Inferior parietal cortex (tissue), 1 donor: ENCODE data around the gene KIF1A.

Experiments
- DNase-seq: peaks from one replicate; pipeline ENCODE4 v3.0.0-alpha.2; 2016; ENCODE audit errors: extremely low spot score

Gene KIF1A

GRCh38 chr2:240720686-240721595, 99.1 kb downstream of the KIF1A start:
- no peak for DNase-seq

DNA sequence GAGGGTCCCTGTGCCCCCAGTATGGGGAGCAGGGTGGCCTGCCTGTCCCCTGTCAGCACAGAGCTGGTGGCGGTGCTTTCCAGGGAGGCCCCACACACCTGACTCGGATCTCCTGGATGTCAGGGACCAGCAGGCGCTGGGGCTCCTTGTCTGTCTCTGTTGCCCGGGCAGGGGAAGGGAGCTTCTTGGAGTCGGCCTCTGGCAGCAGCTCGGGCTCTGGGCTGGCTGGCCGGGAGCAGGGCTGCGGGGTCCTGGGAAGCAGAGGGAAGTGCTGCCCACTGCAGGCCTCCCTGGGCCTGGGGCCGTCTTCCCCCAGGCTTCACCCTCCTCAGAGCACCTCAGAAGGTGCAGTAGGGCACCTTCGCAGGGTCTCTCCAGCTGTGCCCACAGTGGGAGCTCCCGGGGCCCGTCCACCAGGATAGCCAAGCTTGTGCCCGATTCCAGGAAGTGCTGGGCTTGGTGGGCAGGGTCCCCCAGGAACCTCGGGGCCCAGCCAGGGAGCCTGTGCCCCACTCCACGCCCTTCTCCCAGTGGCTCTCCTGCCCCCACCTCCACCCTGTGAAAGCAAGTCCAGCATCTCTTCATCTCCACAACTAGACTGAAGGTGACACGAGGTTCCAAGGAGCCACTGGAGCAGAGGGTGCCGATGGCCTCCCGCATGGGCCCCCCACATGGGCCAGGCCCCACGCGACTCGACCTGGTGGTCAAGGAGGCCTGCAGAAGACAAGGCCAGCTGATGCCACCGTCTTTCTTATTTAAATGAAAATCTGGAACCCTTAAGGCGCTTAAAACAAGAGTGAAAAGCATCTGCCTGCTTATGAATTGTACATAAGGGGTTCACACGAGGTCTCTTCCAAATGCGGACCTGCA, 100.1 kb downstream of the KIF1A start:
- no peak for DNase-seq

GRCh38 chr2:240718896-240719490, 101.0 kb downstream of the KIF1A start:
- no peak for DNase-seq

- no peak for DNase-seq
Measured at GRCh38 chr2:240717681-240718581, 102.1 kb downstream of the KIF1A start.

DNA sequence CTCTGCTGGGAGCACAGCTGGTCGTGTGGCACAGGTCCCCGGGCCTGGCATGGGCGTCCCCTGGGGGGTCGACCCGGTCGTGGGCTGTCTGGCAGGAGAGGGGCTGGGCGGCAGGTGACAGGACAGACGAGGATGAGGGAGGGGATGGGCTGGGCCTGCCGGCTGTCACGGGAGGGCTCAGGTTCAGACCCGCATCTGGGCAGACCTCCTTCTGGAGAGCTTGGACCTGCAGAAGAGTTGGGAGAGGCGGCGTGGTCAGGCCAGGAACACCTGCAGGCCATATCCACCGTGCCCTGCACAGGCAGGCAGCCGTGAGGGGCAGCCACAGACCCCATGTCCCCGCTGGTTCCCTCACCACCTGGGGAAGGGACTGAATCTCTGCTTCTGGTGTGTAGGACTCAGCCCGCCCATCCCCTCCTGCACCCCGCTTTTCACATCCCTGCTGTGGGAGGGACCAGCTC, 102.8 kb downstream of the KIF1A start:
- DNase-seq, result no peak

DNA sequence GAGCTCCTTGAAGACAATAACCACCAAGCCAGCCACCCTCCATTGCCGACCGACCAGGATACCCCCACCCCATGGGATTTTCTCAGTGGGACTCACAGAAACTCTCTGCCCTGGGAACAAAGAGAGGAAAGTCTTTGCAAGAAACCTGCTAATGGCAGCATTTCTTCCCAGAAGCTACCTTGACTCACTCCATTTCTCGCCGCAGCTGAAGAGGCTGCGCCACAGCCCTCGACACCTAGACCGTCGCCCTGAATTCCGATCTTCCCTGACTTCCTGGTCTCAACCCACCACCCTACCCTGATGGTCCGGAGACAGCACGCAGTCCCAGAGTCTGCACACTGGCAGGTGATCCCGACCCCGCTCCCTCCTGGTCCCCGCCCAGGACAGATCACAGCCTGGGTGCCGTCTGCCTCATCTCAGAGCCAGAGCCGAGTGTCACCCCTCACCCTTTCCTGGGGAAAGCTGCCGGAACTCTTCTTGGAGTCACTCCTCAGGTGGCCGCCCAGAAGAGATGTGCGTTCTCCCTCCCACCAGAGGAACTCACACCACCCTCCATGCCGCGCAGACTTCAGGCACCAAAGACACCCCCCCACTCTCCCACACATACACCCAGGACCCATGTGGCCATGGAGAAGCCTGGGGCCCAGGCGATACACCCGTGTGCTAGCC, 103.8 kb downstream of the KIF1A start:
- no peak for DNase-seq

GRCh38 chr2:240714747-240715725, 105.0 kb downstream of the KIF1A start:
- no peak for DNase-seq

DNA sequence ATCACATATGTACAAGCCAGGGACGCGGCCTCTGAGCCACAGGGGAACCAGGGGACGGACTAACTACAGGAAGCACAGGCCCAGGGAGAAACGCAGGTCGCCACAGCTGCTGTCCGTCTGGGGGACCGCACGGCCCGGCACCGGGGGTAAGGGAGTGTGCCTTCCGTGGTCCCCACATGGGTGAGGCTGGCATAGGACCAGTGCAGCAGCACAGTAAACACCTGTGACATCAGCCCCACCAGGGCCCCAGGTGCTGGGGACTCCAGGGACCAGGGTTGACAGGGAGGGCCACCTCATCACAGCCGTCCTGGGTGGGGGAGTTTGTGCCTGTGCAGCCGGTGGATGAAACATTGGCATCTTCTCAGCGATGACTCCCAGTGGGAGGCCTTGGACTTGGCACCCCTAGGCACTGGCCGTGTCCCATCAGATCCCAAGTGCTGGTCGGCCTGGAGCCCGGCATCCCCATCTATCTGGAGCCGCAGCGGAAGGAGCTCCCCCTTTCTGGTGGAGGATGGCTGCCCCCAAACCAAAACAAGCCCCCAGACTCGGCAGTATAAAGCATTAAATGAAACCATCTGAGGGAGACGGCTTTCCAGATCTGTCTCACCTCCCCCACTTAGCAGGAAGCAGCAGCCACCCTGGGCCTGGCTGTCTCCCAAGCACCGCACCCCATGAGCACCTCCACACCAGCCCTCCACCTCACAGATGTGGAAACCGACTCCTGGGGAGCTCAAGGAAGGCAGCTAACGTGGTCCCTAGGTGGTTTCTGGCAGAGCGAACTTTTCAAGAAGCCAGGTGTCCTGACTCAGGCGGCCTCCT, 105.9 kb downstream of the KIF1A start:
- DNase-seq, result no peak

DNA sequence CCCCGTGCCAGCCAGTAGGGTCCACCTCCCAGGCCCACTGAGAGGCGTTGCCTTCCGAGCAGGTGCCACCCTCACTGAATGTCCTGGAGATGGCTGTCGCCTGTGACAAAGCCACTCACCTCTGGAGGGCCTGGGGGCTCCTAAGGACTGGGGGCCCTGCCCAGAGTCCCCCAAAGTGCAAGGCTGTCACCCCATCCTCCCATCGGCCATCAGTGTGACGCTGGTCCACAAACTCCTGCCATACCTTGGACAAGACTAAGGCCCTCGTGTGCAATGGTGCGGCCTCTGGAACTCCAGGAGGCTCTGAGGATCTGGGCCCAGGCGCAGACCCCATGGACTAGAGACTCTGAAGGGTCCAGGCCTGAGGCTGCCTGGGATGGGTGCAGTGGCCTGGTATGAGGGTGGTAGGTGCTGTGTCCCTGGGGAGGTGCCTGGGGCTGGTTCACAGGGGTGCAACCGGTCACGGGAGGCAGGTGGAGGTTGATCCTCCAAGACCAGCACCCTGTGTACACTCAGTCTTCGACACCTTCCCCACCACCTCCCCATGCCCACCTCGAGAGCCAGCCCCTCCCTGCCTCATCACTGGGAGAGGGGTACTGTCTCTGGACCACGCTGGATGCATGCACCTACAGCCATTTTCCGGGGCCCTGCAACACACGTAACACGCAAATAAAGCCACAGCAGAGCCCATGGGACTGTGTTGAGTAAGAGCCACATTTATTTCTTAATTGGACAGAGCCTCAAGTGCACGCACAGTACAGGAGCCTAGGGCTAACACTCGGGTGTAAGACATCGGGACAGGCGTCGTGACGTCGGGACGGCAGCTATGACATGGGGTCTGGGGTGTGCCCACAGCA, 106.7 kb downstream of the KIF1A start:
- no peak for DNase-seq

GRCh38 chr2:240712121-240712520, 107.9 kb downstream of the KIF1A start:
- no peak for DNase-seq

- DNase-seq, result no peak
Measured at GRCh38 chr2:240711701-240712100, 108.3 kb downstream of the KIF1A start.

DNA sequence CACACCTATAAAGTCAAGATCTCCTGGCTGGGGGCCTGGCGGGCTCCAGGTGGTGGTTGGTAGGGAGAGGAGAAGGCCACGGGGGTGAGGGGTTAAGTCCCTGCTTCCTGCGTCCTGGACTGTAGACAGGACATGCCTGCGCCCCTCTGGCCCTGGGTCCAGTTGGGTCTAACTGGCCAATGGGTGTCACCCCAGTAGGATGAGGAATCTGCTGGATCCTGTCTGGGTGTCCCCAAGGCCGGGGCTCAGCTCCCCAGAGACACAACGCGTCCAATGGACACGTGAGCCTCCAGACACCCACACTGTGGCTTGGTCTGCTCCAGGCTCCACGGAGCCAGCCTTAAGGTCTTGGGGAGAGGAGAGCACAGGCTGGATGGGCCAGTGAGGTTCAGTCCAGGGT, 108.7 kb downstream of the KIF1A start:
- no peak for DNase-seq

- no peak for DNase-seq
Measured at GRCh38 chr2:240708457-240708856, 111.6 kb downstream of the KIF1A start.

DNA sequence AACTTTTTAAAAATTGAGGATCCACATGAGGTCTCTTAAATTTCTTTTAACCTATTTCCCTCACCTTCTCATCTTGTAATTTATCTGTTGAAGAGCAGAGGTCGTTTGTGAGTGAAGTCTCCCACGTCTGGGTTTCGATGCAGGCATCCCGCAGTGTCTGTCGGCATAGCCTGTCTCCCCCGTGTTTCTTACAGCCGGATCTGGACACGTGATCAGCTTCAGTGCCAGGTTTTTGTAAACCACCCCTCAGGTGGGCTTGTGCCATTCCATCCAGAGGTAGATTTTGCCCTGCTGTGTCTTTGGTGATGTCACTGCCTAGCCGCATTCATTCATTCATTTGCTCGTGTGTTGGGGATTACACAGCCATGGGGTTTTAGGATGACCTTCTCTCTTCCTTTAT, 112.2 kb downstream of the KIF1A start:
- no peak for DNase-seq

DNA sequence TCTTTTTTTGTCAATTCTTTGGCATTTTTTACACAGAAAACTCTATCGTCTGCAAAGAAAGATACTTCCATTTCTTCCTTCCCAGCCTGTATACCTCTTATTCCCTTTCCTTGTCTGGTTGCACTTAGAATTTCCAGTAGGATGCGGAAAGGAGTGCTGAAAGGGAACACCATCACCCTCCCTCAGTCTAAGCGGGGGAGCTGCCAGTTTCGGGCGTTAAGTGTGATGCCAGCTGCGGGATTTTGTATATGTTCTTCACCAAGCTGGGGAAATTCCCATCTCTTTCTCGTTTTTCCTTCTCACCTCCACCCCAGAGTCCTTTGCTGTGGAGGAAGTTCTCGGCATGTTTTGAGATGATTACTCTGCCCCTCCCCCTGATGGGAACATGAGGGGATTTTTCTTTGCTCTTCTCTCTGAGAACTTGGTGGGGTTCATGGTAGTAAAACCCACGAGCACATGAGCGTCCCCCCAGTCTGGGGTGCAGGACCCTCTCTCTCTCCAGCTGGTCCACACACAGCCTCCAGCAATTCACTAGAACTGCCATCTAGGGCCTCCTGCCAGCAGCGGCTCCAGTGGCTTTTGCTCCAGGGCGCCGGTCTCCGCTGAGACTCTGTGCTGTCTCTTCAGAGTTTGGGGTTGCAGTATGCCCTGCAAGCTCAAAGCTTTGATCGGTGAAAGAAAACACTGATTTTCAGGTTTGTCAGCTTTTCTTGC, 112.8 kb downstream of the KIF1A start:
- DNase-seq, result no peak

- no peak for DNase-seq
Measured at GRCh38 chr2:240705204-240705791, 114.7 kb downstream of the KIF1A start.

- no peak for DNase-seq
Measured at GRCh38 chr2:240704651-240705050, 115.4 kb downstream of the KIF1A start.
